Measurements from ENCODE around the gene NRXN3.

DNA sequence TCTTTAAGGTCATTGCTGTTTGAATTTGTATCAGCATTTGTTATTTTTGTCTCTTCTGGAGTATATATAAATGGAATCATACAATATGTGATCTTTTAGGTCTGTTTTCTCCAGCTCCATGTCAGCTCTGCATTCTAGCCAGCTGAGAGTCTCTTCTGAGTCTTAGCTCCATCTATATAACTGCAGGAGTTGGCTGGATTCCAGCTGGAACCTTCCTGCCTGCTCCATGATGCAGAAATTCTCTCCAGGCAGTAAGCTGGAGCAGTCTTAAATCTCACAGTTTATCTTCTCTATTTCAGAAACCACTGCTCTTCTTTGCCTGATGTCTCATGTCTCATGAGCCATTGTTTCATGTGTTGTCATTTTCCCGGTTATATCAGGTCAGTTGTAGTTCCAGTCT is 827.6 kb downstream of the NRXN3 start:
- TF ChIP-seq, protein P1, sequence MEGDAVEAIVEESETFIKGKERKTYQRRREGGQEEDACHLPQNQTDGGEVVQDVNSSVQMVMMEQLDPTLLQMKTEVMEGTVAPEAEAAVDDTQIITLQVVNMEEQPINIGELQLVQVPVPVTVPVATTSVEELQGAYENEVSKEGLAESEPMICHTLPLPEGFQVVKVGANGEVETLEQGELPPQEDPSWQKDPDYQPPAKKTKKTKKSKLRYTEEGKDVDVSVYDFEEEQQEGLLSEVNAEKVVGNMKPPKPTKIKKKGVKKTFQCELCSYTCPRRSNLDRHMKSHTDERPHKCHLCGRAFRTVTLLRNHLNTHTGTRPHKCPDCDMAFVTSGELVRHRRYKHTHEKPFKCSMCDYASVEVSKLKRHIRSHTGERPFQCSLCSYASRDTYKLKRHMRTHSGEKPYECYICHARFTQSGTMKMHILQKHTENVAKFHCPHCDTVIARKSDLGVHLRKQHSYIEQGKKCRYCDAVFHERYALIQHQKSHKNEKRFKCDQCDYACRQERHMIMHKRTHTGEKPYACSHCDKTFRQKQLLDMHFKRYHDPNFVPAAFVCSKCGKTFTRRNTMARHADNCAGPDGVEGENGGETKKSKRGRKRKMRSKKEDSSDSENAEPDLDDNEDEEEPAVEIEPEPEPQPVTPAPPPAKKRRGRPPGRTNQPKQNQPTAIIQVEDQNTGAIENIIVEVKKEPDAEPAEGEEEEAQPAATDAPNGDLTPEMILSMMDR (IDR thresholded peaks at IDR 0.05; ENCODE audit: insufficient read depth, low read length, poor library complexity, severe bottlenecking), result no peak
- no peak for TF ChIP-seq EZH2phosphoT487 (conservative IDR thresholded peaks at IDR 0.05; ENCODE audit: low read length)
